GM18868 (cell line): ENCODE results near the gene BEX2.
"Not testable (repeated sequence)": the region's sequence is repeated elsewhere in the genome, so short reads cannot be mapped to it uniquely, and the experiment has no call there.

ENCODE experiments used
- ATAC-seq: cut with Tn5 transposase; IDR thresholded peaks from one replicate; pipeline ENCODE4 v1.9.1; 2021; ENCODE audit warnings: mild to moderate bottlenecking, moderate library complexity; ENCODE audit not compliant: unreplicated experiment

The BEX2 gene

GRCh38 chrX:103310555-103311398 lies at the start of gene BEX2:
TSS of gene BEX2 (minus strand) at chrX:103310990. CDS start at chrX:103309976, 1,014 bp downstream.
- peak; percentile 99 for ATAC-seq

GRCh38 chrX:103360092-103360491 lies 49.3 kb upstream of the BEX2 start:
- no peak for ATAC-seq

- not testable (repeated sequence) for ATAC-seq
These were observed 48.8 kb upstream of the BEX2 start for GRCh38 chrX:103359605-103360004.

GRCh38 chrX:103357871-103358270 lies 47.1 kb upstream of the BEX2 start:
- ATAC-seq: no peak

GRCh38 chrX:103356858-103357257 lies 46.1 kb upstream of the BEX2 start:
- ATAC-seq: peak; percentile 33

- ATAC-seq: peak; percentile 81
These were observed 45.5 kb upstream of the BEX2 start, which contains the start of gene TCEAL9 for GRCh38 chrX:103356130-103356798. TSS of gene TCEAL9 (plus strand) at chrX:103356506. CDS start at chrX:103357685, 1,179 bp downstream.

GRCh38 chrX:103347682-103348397 lies 37.0 kb upstream of the BEX2 start:
- ATAC-seq: no peak

GRCh38 chrX:103344606-103345005 lies 33.8 kb upstream of the BEX2 start:
- no peak for ATAC-seq

GRCh38 chrX:103343105-103343504 lies 32.3 kb upstream of the BEX2 start:
- no peak for ATAC-seq

GRCh38 chrX:103338663-103339062 lies 27.9 kb upstream of the BEX2 start:
- no peak for ATAC-seq

- ATAC-seq: no peak
These were observed 20.0 kb upstream of the BEX2 start for GRCh38 chrX:103330681-103331288.

- ATAC-seq: no peak
These were observed 19.2 kb upstream of the BEX2 start, which contains the start of gene TCEAL7 for GRCh38 chrX:103329991-103330390. TSS of gene TCEAL7 (plus strand) at chrX:103330239. CDS start at chrX:103331404, 1,165 bp downstream.

- no peak for ATAC-seq
These were observed 600 bp upstream of the BEX2 start for GRCh38 chrX:103311399-103311780.

- peak; percentile 10 for ATAC-seq
These were observed 783 bp downstream of the BEX2 start for GRCh38 chrX:103309860-103310554.

- ATAC-seq: not testable (repeated sequence)
These were observed 5.1 kb downstream of the BEX2 start for GRCh38 chrX:103305666-103306065.

GRCh38 chrX:103304705-103305104 lies 6.1 kb downstream of the BEX2 start:
- no peak for ATAC-seq

- ATAC-seq: no peak
These were observed 17.7 kb downstream of the BEX2 start for GRCh38 chrX:103293118-103293517.

GRCh38 chrX:103279624-103280023 lies 31.2 kb downstream of the BEX2 start:
- no peak for ATAC-seq

GRCh38 chrX:103276581-103277002 lies 34.2 kb downstream of the BEX2 start, which contains the start of gene TCEAL5:
TSS of gene TCEAL5 (minus strand) at chrX:103276750. CDS start at chrX:103274563, 2,187 bp downstream.
- ATAC-seq: no peak

GRCh38 chrX:103275947-103276567 lies 34.7 kb downstream of the BEX2 start:
- ATAC-seq: no peak
